HEK293 (cell line): ENCODE results near the gene ZNF229.

Experiments
- CTCF ChIA-PET: fragments of 350-600 bp; formaldehyde crosslinking; extraction: SDS; loops from one replicate; lab custom pipeline; 2021; ENCODE audit warnings: antibody characterized with exemption; lab: Yijun Ruan, JAX
- POLR2A ChIA-PET: fragments of 300-600 bp; formaldehyde crosslinking; extraction: SDS; loops from one replicate; lab custom pipeline; 2020; ENCODE audit warnings: antibody characterized with exemption, inconsistent platforms; lab: Yijun Ruan, JAX
- H3K27ac ChIP-seq: fragments of 200-500 bp; sonication (Bioruptor generic); 2 replicates; pipeline ENCODE4 v1.5.1; 2014; ENCODE audit warnings: low read depth, low read length, control low read depth, inconsistent platforms; ENCODE audit errors: extremely low read depth
- H3K36me3 ChIP-seq, 2 experiments: fragments of 200-500 bp in 1 of 2; sonication (Bioruptor generic) in 1 of 2; 1 replicate in 1 of 2; 2 replicates in 1 of 2; pipeline ENCODE4 v1.5.1; 2014 to 2017; ENCODE audit warnings: inconsistent platforms in 2 of 2, low read length in 2 of 2; ENCODE audit not compliant: control insufficient read depth in 2 of 2, insufficient read depth in 1 of 2
- H3K4me1 ChIP-seq: fragments of 200-500 bp; sonication (Bioruptor generic); 2 replicates; pipeline ENCODE4 v1.5.1; 2014; ENCODE audit warnings: mild to moderate bottlenecking, low read length, inconsistent platforms; ENCODE audit not compliant: control insufficient read depth, insufficient read depth
- H3K4me3 ChIP-seq: 2 replicates; pipeline ENCODE4 v1.5.1; 2011; ENCODE audit warnings: low read depth, mild to moderate bottlenecking, control low read depth, low read length, moderate library complexity
- H3K9me3 ChIP-seq: fragments of 200-500 bp; sonication (Bioruptor generic); 2 replicates; pipeline ENCODE4 v1.5.1; 2014; ENCODE audit warnings: low read depth, low read length, inconsistent platforms; ENCODE audit not compliant: control insufficient read depth, insufficient read depth
- GLIS1 ChIP-seq: fragments of 450-650 bp; formaldehyde crosslinking; IDR thresholded peaks from 2 replicates; pipeline ENCODE4 v1.5.1; 2016; ENCODE audit warnings: missing biosample characterization, missing genetic modification characterization
- HOXC10 ChIP-seq: sonication (generic); formaldehyde crosslinking; IDR thresholded peaks from 2 replicates; pipeline ENCODE4 v1.8.1; 2023; ENCODE audit warnings: mild to moderate bottlenecking, missing genetic modification reagents
- INSM2 ChIP-seq: fragments of 450-650 bp; formaldehyde crosslinking; IDR thresholded peaks from 2 replicates; pipeline ENCODE4 v1.5.1; 2016; ENCODE audit warnings: missing biosample characterization, missing genetic modification characterization
- PRDM1 ChIP-seq: fragments of 450-650 bp; formaldehyde crosslinking; IDR thresholded peaks from 2 replicates; pipeline ENCODE4; 2016; ENCODE audit warnings: missing biosample characterization, missing genetic modification characterization
- RBAK ChIP-seq: fragments of 450-650 bp; formaldehyde crosslinking; IDR thresholded peaks from 2 replicates; pipeline ENCODE4 v1.5.1; 2016; ENCODE audit warnings: missing biosample characterization, missing genetic modification characterization
- SCRT1 ChIP-seq: fragments of 450-650 bp; formaldehyde crosslinking; IDR thresholded peaks from 2 replicates; pipeline ENCODE4 v1.5.1; 2016; ENCODE audit warnings: missing biosample characterization, missing genetic modification characterization, borderline replicate concordance
- TSHZ1 ChIP-seq: fragments of 450-650 bp; formaldehyde crosslinking; IDR thresholded peaks from 2 replicates; pipeline ENCODE4 v1.5.1; 2016; ENCODE audit warnings: missing biosample characterization, missing genetic modification characterization, borderline replicate concordance
- ZBTB21 ChIP-seq: fragments of 450-650 bp; formaldehyde crosslinking; IDR thresholded peaks from 2 replicates; pipeline ENCODE4 v1.5.1; 2017; ENCODE audit warnings: missing biosample characterization, missing genetic modification characterization
- ZBTB44 ChIP-seq: fragments of 450-650 bp; IDR thresholded peaks from 2 replicates; pipeline ENCODE4 v1.5.1; 2018; ENCODE audit warnings: missing biosample characterization, mild to moderate bottlenecking, missing genetic modification characterization
- ZFP41 ChIP-seq: fragments of 450-650 bp; formaldehyde crosslinking; IDR thresholded peaks from 2 replicates; pipeline ENCODE4 v1.5.1; 2016; ENCODE audit warnings: missing biosample characterization, missing genetic modification characterization, borderline replicate concordance
- ZNF121 ChIP-seq: fragments of 450-650 bp; formaldehyde crosslinking; IDR thresholded peaks from 2 replicates; pipeline ENCODE4 v1.5.1; 2016; ENCODE audit warnings: missing biosample characterization, missing genetic modification characterization
- ZNF184 ChIP-seq: fragments of 450-650 bp; IDR thresholded peaks from 2 replicates; pipeline ENCODE4 v1.5.1; 2018; ENCODE audit warnings: missing biosample characterization, mild to moderate bottlenecking, missing genetic modification characterization
- ZNF214 ChIP-seq: fragments of 450-650 bp; formaldehyde crosslinking; IDR thresholded peaks from 2 replicates; pipeline ENCODE4 v1.5.1; 2017; ENCODE audit warnings: missing biosample characterization, mild to moderate bottlenecking, missing genetic modification characterization, borderline replicate concordance
- ZNF239 ChIP-seq: fragments of 450-650 bp; formaldehyde crosslinking; IDR thresholded peaks from 2 replicates; pipeline ENCODE4 v1.5.1; 2016; ENCODE audit warnings: missing biosample characterization, missing genetic modification characterization
- ZNF350 ChIP-seq: fragments of 450-650 bp; formaldehyde crosslinking; IDR thresholded peaks from 2 replicates; pipeline ENCODE4 v1.5.0; 2017; ENCODE audit warnings: missing biosample characterization, mild to moderate bottlenecking, missing genetic modification characterization
- ZNF449 ChIP-seq: fragments of 450-650 bp; formaldehyde crosslinking; IDR thresholded peaks from 2 replicates; pipeline ENCODE4 v1.5.1; 2017; ENCODE audit warnings: missing biosample characterization, mild to moderate bottlenecking, missing genetic modification characterization, moderate library complexity
- ZNF521 ChIP-seq: fragments of 450-650 bp; formaldehyde crosslinking; IDR thresholded peaks from 2 replicates; pipeline ENCODE4 v1.5.1; 2017; ENCODE audit warnings: missing biosample characterization, mild to moderate bottlenecking, missing genetic modification characterization
- ZNF843 ChIP-seq: fragments of 450-650 bp; formaldehyde crosslinking; IDR thresholded peaks from 2 replicates; pipeline ENCODE4 v1.5.1; 2016; ENCODE audit warnings: missing biosample characterization, missing genetic modification characterization
- ZSCAN16 ChIP-seq: fragments of 450-650 bp; formaldehyde crosslinking; IDR thresholded peaks from 2 replicates; pipeline ENCODE4 v1.5.1; 2016; ENCODE audit warnings: missing biosample characterization, missing genetic modification characterization

ZNF229 gene

GRCh38 chr19:44452367-44452766 lies 4.1 kb upstream of the ZNF229 start:
- Histone ChIP-seq H3K9me3 (peaks cover 3% of the 10 kb centered on the region; the same call in 1 of the 2 replicates), H3K36me3 (no peaks in the 10 kb centered on the region), H3K4me1 (no peaks in the 10 kb centered on the region), H3K4me3 (no peak overlapping the region), H3K27ac (no peak overlapping the region)
- TF ChIP-seq GLIS1 (tag by site-specific recombination), result no peak
- TF ChIP-seq ZNF239 (tag by site-specific recombination), result no peak
- no peak for TF ChIP-seq PRDM1 (tag by site-specific recombination)
- TF ChIP-seq INSM2 (tag by site-specific recombination), result no peak
- TF ChIP-seq ZBTB44, result no peak
- no peak for TF ChIP-seq ZNF449 (tag by site-specific recombination)
- TF ChIP-seq ZNF350 (tag by site-specific recombination), result no peak
- no peak for TF ChIP-seq TSHZ1 (tag by site-specific recombination)
- TF ChIP-seq HOXC10 (CRISPR knock-in tag), result no peak
- no peak for TF ChIP-seq ZBTB21 (tag by site-specific recombination)
- TF ChIP-seq SCRT1, result no peak
- no peak for TF ChIP-seq ZSCAN16
- TF ChIP-seq ZNF843 (tag by site-specific recombination), result no peak
- no peak for TF ChIP-seq ZNF214 (tag by site-specific recombination)
- TF ChIP-seq ZNF184, result no peak
- TF ChIP-seq ZNF121 (tag by site-specific recombination), result no peak
- no peak for TF ChIP-seq ZFP41 (tag by site-specific recombination)
- no peak for TF ChIP-seq ZNF521 (tag by site-specific recombination)
- TF ChIP-seq RBAK, result no peak
- POLR2A ChIA-PET, result no interaction called here
- CTCF ChIA-PET, result no interaction called here
